Lower leg skin (tissue), 3 donors: ENCODE data around the gene MVB12A.

Experiments used
- CTCF ChIP-seq, 3 donors: fragments of 450-650 bp; IDR thresholded peaks; one replicate each; pipeline ENCODE4 v1.5.1; 2016; ENCODE audit warnings: antibody characterized with exemption in 3 of 3, mild to moderate bottlenecking in 3 of 3, moderate library complexity in 2 of 3
- POLR2A ChIP-seq, 2 donors: fragments of 450-650 bp; IDR thresholded peaks; one replicate each; pipeline ENCODE4 v1.6.1; 2016 to 2017; ENCODE audit warnings: antibody characterized with exemption in 2 of 2, mild to moderate bottlenecking in 1 of 2, moderate library complexity in 1 of 2

DNA sequence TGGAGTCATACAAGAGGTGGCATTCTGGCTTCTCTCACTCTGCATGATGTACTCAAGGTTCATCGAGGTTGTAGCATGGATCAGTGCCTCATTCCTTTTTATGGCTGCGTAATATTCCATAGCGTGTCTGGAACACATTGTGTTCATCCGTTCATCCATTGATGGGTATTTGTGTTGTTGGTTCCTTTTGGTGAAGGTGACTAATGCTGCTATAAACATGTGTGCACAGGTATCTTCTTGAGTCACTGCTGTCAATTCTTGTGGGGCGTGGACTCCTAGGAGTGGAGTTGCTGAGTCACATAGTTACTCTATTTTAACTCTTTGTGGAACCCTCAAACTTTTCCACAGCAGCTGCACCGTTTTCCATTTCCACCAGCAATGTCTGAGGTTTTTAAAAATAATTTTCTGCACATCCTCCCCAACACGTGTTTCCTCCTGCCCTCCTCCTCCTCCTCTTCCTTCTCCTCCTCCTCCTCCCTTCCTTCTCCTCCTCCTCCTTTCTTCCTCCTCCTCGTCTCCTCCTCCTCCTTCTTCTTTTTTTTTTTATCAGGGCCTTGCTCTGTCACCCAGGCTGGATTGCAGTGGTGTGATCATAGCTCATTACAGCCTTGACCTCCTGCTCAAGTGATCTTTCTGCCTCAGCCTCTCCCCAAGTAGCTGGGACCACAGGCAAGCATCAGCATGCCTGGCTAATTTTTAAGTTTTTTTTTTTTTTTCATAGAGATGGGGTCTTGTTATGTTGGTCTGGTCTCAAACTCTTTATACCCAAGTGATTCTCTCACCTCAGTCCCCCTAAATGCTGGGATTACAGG, 30.6 kb downstream of the MVB12A start:
- no peak for TF ChIP-seq POLR2A (IDR thresholded peaks at IDR 0.05)
- TF ChIP-seq CTCF (IDR thresholded peaks at IDR 0.05): no peak
